Panc1 (cell line): ENCODE data around the gene HMX1. TPM values are rescaled to one million over a fixed set of nuclear protein-coding genes. Genes with fewer than 3 reads are reported as not detected.

Source experiments
- ATAC-seq: fragments of 200-7000 bp; cut with Tn5 transposase; 2 replicates; pipeline ENCODE4 v1.9.1; 2020; ENCODE audit warnings: mild to moderate bottlenecking, moderate library complexity
- BruUV-seq: library from RNA; stranded (reverse); fragments of 400-500 nt; replicated peaks from 2 replicates; lab custom pipeline; 2021; lab: Mats Ljungman, UMichigan
- CTCF ChIA-PET: fragments of 300-600 bp; sonication (Branson Sonifier 250); formaldehyde crosslinking; loops from one replicate; lab custom pipeline; 2022; ENCODE audit warnings: antibody characterized with exemption; lab: Charles Lee
- POLR2A ChIA-PET: fragments of 300-600 bp; sonication (Branson Sonifier 250); formaldehyde crosslinking; loops from one replicate; lab custom pipeline; 2022; ENCODE audit warnings: antibody characterized with exemption; lab: Charles Lee
- DNase-seq: peaks from one replicate; pipeline ENCODE4 v3.0.0-alpha.2; 2010; ENCODE audit warnings: low read depth, low spot score
- H3K27ac ChIP-seq: 2 replicates; pipeline ENCODE4 v1.5.1; 2011; ENCODE audit warnings: mild to moderate bottlenecking, low read length, inconsistent platforms
- H3K27me3 ChIP-seq: fragments of 200-500 bp; sonication (Bioruptor generic); 2 replicates; pipeline ENCODE4 v1.6.0; 2014; ENCODE audit warnings: low read length, inconsistent platforms; ENCODE audit not compliant: control insufficient read depth, insufficient read depth
- H3K36me3 ChIP-seq: fragments of 200-500 bp; sonication (Bioruptor generic); 2 replicates; pipeline ENCODE4 v1.5.1; 2014; ENCODE audit warnings: inconsistent platforms, mild to moderate bottlenecking, low read length, moderate library complexity; ENCODE audit not compliant: control insufficient read depth, insufficient read depth
- H3K4me1 ChIP-seq: 2 replicates; pipeline ENCODE4 v1.5.1; 2011; ENCODE audit warnings: inconsistent platforms, mild to moderate bottlenecking, low read length, moderate library complexity; ENCODE audit not compliant: control insufficient read depth, insufficient read depth
- H3K4me3 ChIP-seq, 2 experiments: 2 replicates each; pipeline ENCODE4 v1.5.1; 2011 to 2012; ENCODE audit warnings: low read depth in 2 of 2, low read length in 2 of 2, mild to moderate bottlenecking in 2 of 2, inconsistent platforms in 1 of 2, moderate library complexity in 1 of 2
- H3K9me3 ChIP-seq: fragments of 200-500 bp; sonication (Bioruptor generic); 2 replicates; pipeline ENCODE4 v1.5.1; 2014; ENCODE audit warnings: low read depth, mild to moderate bottlenecking, inconsistent platforms, low read length, moderate library complexity; ENCODE audit not compliant: control insufficient read depth, insufficient read depth
- CTCF ChIP-seq: fragments of 450-650 bp; IDR thresholded peaks from 2 replicates; pipeline ENCODE4 v1.5.1; 2017; ENCODE audit warnings: mild to moderate bottlenecking
- POLR2AphosphoS5 ChIP-seq: IDR thresholded peaks from 2 replicates; pipeline ENCODE4 v1.6.1; 2012; ENCODE audit warnings: mild to moderate bottlenecking, low read depth, low read length, moderate library complexity
- REST ChIP-seq, 2 experiments: IDR thresholded peaks; 2 replicates each; pipeline ENCODE4 v1.6.1; 2011 to 2012; ENCODE audit warnings: low read depth in 2 of 2, control low read depth in 1 of 2, low read length in 1 of 2, mild to moderate bottlenecking in 1 of 2, moderate library complexity in 1 of 2; ENCODE audit not compliant: insufficient read depth in 1 of 2
- SIN3A ChIP-seq: IDR thresholded peaks from 2 replicates; pipeline ENCODE4 v1.6.1; 2012; ENCODE audit warnings: low read depth, mild to moderate bottlenecking, low read length, moderate library complexity, borderline replicate concordance; ENCODE audit not compliant: insufficient read depth
- TCF7L2 ChIP-seq: IDR thresholded peaks from 2 replicates; pipeline ENCODE4 v1.6.1; 2011; ENCODE audit warnings: mild to moderate bottlenecking, low read depth, low read length, inconsistent platforms
- in situ Hi-C: cut with HindIII; loops from 2 replicates; pipeline ENCODE4 v1.10.0; 2016; ENCODE audit warnings: low sequenced_read_pairs, low pct_unique_long_range_greater_than_20kb
- intact Hi-C: fragments of 100-400 bp; cut with micrococcal nuclease; formaldehyde crosslinking; loops from one replicate; pipeline ENCODE4 v1.10.0; 2022; ENCODE audit not compliant: unreplicated experiment
- total RNA-seq: library from RNA; stranded (reverse); gene quantifications from one replicate; pipeline ENCODE4 v1.2.1, GENCODE V29; 2021; ENCODE audit not compliant: unreplicated experiment

Gene HMX1
- total RNA-seq, 1 experiment from 2014 or later, result not detected

- no peaks in the 10 kb centered on the region for H3K4me1 ChIP-seq
- ChIA-PET POLR2A (no interaction called here), CTCF (no interaction called here)
- H3K27ac ChIP-seq, result no peak overlapping the region
- in situ Hi-C loops, result no loop called here
- no peaks in the 10 kb centered on the region for H3K36me3 ChIP-seq
- DNase-seq (no peak), ATAC-seq (no peak)
- TF ChIP-seq REST (IDR thresholded peaks at IDR 0.05; ENCODE audit: insufficient read depth in 1 of 2, low read depth in 2 of 2, low read length in 1 of 2) (no peak), TCF7L2 (no peak), SIN3A (no peak), CTCF (no peak), POLR2AphosphoS5 (no peak)
- intact Hi-C loops, result no loop called here
- H3K27me3 ChIP-seq, result no peaks in the 10 kb centered on the region; the same call in 1 of the 2 replicates
- no TSS peak for BruUV-seq
- H3K4me3 ChIP-seq, result no peak overlapping the region
- H3K9me3 ChIP-seq, result no peaks in the 10 kb centered on the region
Observed at GRCh38 chr4:8907596-8908205, 36.1 kb upstream of the HMX1 start.

- no TSS peak for BruUV-seq
- no peaks in the 10 kb centered on the region; the same call in 1 of the 2 replicates for H3K27me3 ChIP-seq
- no peaks in the 10 kb centered on the region for H3K36me3 ChIP-seq
- intact Hi-C loops, result no loop called here
- no peak overlapping the region for H3K27ac ChIP-seq
- no peak overlapping the region for H3K4me3 ChIP-seq
- H3K9me3 ChIP-seq, result no peaks in the 10 kb centered on the region
- in situ Hi-C loops, result no loop called here
- ChIA-PET POLR2A (no interaction called here), CTCF (no interaction called here)
- no peak for DNase-seq
- no peaks in the 10 kb centered on the region for H3K4me1 ChIP-seq
- no peak for ATAC-seq
- TF ChIP-seq CTCF (no peak), REST (IDR thresholded peaks at IDR 0.05; ENCODE audit: insufficient read depth in 1 of 2, low read depth in 2 of 2, low read length in 1 of 2) (no peak), TCF7L2 (no peak), SIN3A (no peak), POLR2AphosphoS5 (no peak)
Observed at GRCh38 chr4:8906991-8907595, 35.5 kb upstream of the HMX1 start.
